AG04449 (cell line): ENCODE measurements around the gene VIPR2.

Experiments
- CTCF ChIA-PET: fragments of 350-600 bp; formaldehyde crosslinking; extraction: SDS; loops from one replicate; lab custom pipeline; 2021; ENCODE audit warnings: antibody characterized with exemption; lab: Yijun Ruan, JAX
- POLR2A ChIA-PET: fragments of 400-600, 350-600 bp; formaldehyde crosslinking; extraction: SDS; loops from one replicate; lab custom pipeline; 2020; ENCODE audit warnings: antibody characterized with exemption, inconsistent platforms; lab: Yijun Ruan, JAX
- DNase-seq: peaks from one replicate; pipeline ENCODE4 v3.0.0-alpha.2; 2010; ENCODE audit warnings: low read depth, low spot score
- H3K4me3 ChIP-seq: 2 replicates; pipeline ENCODE4 v1.5.1; 2011; ENCODE audit warnings: low read depth, mild to moderate bottlenecking, control low read depth, low read length
- TF ChIP-seq, protein P1 (sequence below): IDR thresholded peaks from one replicate; pipeline ENCODE4 v1.5.1; 2011; ENCODE audit warnings: mild to moderate bottlenecking, moderate library complexity, low read length, control low read depth, inconsistent platforms; ENCODE audit not compliant: insufficient read depth; ENCODE audit errors: missing control alignments

The VIPR2 gene

GRCh38 chr7:159078911-159079270, 65.8 kb downstream of the VIPR2 start:
- H3K4me3 ChIP-seq, result no peak overlapping the region
- TF ChIP-seq, protein P1, sequence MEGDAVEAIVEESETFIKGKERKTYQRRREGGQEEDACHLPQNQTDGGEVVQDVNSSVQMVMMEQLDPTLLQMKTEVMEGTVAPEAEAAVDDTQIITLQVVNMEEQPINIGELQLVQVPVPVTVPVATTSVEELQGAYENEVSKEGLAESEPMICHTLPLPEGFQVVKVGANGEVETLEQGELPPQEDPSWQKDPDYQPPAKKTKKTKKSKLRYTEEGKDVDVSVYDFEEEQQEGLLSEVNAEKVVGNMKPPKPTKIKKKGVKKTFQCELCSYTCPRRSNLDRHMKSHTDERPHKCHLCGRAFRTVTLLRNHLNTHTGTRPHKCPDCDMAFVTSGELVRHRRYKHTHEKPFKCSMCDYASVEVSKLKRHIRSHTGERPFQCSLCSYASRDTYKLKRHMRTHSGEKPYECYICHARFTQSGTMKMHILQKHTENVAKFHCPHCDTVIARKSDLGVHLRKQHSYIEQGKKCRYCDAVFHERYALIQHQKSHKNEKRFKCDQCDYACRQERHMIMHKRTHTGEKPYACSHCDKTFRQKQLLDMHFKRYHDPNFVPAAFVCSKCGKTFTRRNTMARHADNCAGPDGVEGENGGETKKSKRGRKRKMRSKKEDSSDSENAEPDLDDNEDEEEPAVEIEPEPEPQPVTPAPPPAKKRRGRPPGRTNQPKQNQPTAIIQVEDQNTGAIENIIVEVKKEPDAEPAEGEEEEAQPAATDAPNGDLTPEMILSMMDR, result no peak
- CTCF ChIA-PET, result no interaction called here
- DNase-seq, result no peak
- POLR2A ChIA-PET, result no interaction called here

DNA sequence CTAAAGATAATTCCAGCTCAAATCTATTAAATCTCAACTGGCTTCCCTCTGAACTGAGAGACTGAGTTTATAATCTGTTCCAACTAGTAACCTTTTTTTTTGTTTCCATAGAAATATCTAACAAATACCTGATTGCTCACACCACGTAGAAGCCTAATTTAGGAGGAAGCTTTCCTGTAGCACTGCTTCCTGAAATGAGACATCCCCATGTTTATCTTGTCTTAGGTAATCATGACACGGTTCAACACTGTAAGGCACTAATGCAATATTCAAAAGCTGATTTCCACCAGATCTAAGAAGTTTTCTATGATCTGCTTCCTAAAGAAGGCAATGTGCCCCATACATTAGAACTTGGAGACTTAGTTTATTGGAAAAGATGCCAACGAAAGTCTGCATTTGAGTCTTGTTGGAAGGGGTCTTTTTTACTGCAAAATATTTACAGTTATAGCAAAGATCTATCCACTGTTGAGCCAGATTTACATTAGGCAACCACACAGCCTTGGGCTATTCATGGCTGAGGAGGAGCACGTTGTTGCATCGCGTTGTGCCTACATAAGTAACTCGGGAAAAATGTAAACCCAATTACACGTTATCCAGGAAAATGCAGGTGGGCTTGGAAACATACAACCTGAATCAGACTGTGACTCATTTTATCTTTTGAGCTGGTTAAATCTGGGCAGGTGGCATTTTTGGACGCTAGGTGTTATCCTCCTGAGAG, 66.3 kb downstream of the VIPR2 start:
- POLR2A ChIA-PET, result no interaction called here
- CTCF ChIA-PET, result no interaction called here
- TF ChIP-seq, protein P1, result no peak
- no peak for DNase-seq
- H3K4me3 ChIP-seq, result no peak overlapping the region

DNA sequence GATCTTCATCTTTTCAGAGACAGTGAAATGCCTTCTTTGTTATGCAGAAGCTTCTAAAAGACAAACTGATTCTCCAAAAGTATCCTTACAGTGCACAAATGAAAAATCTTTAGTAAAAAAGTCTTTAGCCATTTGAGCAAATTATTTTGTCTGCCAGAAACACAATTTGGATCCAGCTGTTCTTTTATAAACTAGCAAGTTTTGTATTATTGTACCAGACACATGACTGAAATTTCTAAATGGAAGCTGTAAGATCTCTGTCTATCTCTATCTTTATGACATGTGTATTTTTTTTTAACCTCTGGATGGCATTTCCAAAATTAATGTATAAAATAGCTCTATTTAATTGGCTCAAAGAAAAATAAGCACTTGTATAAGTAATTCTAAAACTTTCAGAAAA, 68.3 kb downstream of the VIPR2 start:
- DNase-seq, result no peak
- TF ChIP-seq, protein P1, result no peak
- CTCF ChIA-PET, result no interaction called here
- no peak overlapping the region for H3K4me3 ChIP-seq
- POLR2A ChIA-PET, result no interaction called here

GRCh38 chr7:159075563-159076238, 69.0 kb downstream of the VIPR2 start:
- ChIA-PET CTCF (no interaction called here), POLR2A (no interaction called here)
- no peak overlapping the region for H3K4me3 ChIP-seq
- DNase-seq, result no peak
- TF ChIP-seq, protein P1, result no peak

GRCh38 chr7:159071260-159071659, 73.4 kb downstream of the VIPR2 start:
- ChIA-PET POLR2A (no interaction called here), CTCF (no interaction called here)
- TF ChIP-seq, protein P1, result no peak
- no peak for DNase-seq
- no peak overlapping the region for H3K4me3 ChIP-seq

DNA sequence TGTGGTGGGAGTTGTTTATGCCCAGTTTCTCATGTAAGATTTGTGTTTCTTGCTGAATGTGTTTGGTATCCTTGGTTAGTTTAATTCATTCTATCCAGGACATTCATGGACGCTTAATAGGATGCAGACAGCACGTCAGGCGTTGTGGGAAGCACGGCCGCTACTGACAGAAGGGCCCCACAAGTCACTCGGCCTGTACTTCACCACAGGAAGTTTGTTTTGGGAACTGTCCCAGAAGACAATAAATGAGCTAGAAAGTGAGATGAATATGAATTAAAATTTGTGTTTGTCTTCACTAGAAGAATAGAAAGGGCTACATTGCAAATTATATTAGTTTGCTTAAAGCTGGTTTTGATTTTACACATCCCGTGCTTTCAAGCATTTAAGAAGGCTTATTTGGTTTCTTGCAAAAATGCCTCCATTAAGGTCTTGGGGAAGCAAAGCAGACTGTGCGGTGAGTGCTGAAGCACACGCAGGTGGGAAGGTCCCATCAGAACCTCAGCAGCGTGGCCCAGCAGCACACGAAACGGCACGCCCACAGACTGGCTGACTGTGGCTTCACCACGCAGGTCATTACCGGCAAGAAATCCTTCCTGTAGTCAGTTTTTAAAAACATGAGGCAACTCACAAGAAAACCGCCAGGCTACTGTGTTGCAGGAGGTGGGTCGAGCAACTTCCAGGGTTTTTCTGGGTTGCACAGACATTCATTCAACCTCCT, 74.1 kb downstream of the VIPR2 start:
- CTCF ChIA-PET, result no interaction called here
- no peak for DNase-seq
- POLR2A ChIA-PET, result no interaction called here

More for the DNA sequence above, 74.1 kb downstream of the VIPR2 start:
- TF ChIP-seq, protein P1, result no peak
- no peak overlapping the region for H3K4me3 ChIP-seq
